Smooth muscle cell (in vitro differentiated cells): ENCODE data around the gene NDOR1. TPM values are rescaled to one million over a fixed set of nuclear protein-coding genes. Genes with fewer than 3 reads are reported as not detected.
A peak's percentile ranks its signal among the peaks of the same experiment; 100 is the strongest.

Source experiments
- DNase-seq: peaks from one replicate; lab custom pipeline; 2025; ENCODE audit not compliant: unreplicated experiment; lab: John Stamatoyannopoulos, UW
- H2AFZ ChIP-seq: fragments of 200-600 bp; sonication (generic); 2 replicates; pipeline ENCODE4 v1.6.0; 2016; ENCODE audit warnings: antibody characterized with exemption, low read depth, mild to moderate bottlenecking
- H3F3A ChIP-seq: fragments of 200-600 bp; sonication (generic); 2 replicates; pipeline ENCODE4 v1.6.0; 2017; ENCODE audit warnings: antibody characterized with exemption, low read depth
- H3K27ac ChIP-seq: fragments of 200-600 bp; sonication (generic); 2 replicates; pipeline ENCODE4 v1.5.1; 2016; ENCODE audit warnings: low read depth, mild to moderate bottlenecking
- H3K27me3 ChIP-seq: fragments of 200-600 bp; sonication (generic); 2 replicates; pipeline ENCODE4 v1.6.1; 2016; ENCODE audit warnings: low read depth, mild to moderate bottlenecking
- H3K36me3 ChIP-seq: fragments of 200-600 bp; sonication (generic); 2 replicates; pipeline ENCODE4 v1.5.1; 2016; ENCODE audit warnings: low read depth
- H3K4me1 ChIP-seq: fragments of 200-600 bp; sonication (generic); 2 replicates; pipeline ENCODE4 v1.5.1; 2016; ENCODE audit warnings: low read depth
- H3K4me2 ChIP-seq: fragments of 200-600 bp; sonication (generic); 2 replicates; pipeline ENCODE4 v1.6.0; 2016; ENCODE audit warnings: mild to moderate bottlenecking
- H3K4me3 ChIP-seq: fragments of 200-600 bp; sonication (generic); 2 replicates; pipeline ENCODE4 v1.5.1; 2016; ENCODE audit warnings: mild to moderate bottlenecking
- H3K79me2 ChIP-seq: fragments of 200-600 bp; sonication (generic); 2 replicates; pipeline ENCODE4 v1.6.0; 2016; ENCODE audit warnings: low read depth, mild to moderate bottlenecking
- H3K9ac ChIP-seq: fragments of 200-600 bp; sonication (generic); 2 replicates; pipeline ENCODE4 v1.6.0; 2016; ENCODE audit warnings: low read depth
- H3K9me3 ChIP-seq: fragments of 200-600 bp; sonication (generic); replicated peaks from 2 replicates; pipeline ENCODE4 v1.5.1; 2016; ENCODE audit warnings: low read depth
- H4K20me1 ChIP-seq: fragments of 200-600 bp; sonication (generic); 2 replicates; pipeline ENCODE4 v1.6.0; 2016; ENCODE audit warnings: low read depth
- WGBS: methylation state at CpG from one replicate; pipeline ENCODE4 v1.1.7; 2016; ENCODE audit warnings: low lambda C conversion rate; 5-methylcytosine and 5-hydroxymethylcytosine counted together
- polyA plus RNA-seq: library from polyadenylated mRNA; unstranded; fragments of >200 nt; fragmentation: Nextera tagmentation; extraction: Ambion mirVana; gene quantifications from 2 replicates; pipeline ENCODE4 v1.2.1, GENCODE V29; 2016
- total RNA-seq: library from RNA; depleted of rRNA; stranded (reverse); fragments of >200 nt; gene quantifications from 2 replicates; pipeline ENCODE4 v1.2.3, GENCODE V29; 2014
- TF ChIP-seq, protein P1 (sequence below): fragments of 200-600 bp; sonication (generic); IDR thresholded peaks from 2 replicates; pipeline ENCODE4 v1.5.1; 2017; ENCODE audit warnings: borderline replicate concordance, mild to moderate bottlenecking, antibody characterized with exemption; ENCODE audit not compliant: insufficient read depth, poor library complexity, severe bottlenecking

NDOR1 gene
- total and polyA plus RNA-seq, 2 experiments from 2014 or later = 6.5 to 7.7 TPM

GRCh38 chr9:137200311-137201204, 4.9 kb upstream of the NDOR1 start, which contains the start of gene TPRN:
TPRN (minus strand) TSS chr9:137200741; CDS start chr9:137200711, 30 bp downstream.
- H3F3A ChIP-seq = no peaks in the 10 kb centered on the region
- H3K4me2 ChIP-seq = peak within 1 kb of the TSS; percentile 94
- no peaks in the 10 kb centered on the region for H3K36me3 ChIP-seq
- peak; percentile 92 for DNase-seq
- peak within 1 kb of the TSS; percentile 13 for H3K27ac ChIP-seq
- peaks cover 43% of the 10 kb centered on the region for H4K20me1 ChIP-seq
- H3K4me1 ChIP-seq = peaks cover 30% of the 10 kb centered on the region
- peaks cover 58% of the 10 kb centered on the region for H3K79me2 ChIP-seq
- H3K9me3 ChIP-seq = no peaks in the 10 kb centered on the region
- H2AFZ ChIP-seq = peak within 1 kb of the TSS; percentile 23
- peak within 1 kb of the TSS; percentile 65 for H3K9ac ChIP-seq
- TF ChIP-seq, protein P1, sequence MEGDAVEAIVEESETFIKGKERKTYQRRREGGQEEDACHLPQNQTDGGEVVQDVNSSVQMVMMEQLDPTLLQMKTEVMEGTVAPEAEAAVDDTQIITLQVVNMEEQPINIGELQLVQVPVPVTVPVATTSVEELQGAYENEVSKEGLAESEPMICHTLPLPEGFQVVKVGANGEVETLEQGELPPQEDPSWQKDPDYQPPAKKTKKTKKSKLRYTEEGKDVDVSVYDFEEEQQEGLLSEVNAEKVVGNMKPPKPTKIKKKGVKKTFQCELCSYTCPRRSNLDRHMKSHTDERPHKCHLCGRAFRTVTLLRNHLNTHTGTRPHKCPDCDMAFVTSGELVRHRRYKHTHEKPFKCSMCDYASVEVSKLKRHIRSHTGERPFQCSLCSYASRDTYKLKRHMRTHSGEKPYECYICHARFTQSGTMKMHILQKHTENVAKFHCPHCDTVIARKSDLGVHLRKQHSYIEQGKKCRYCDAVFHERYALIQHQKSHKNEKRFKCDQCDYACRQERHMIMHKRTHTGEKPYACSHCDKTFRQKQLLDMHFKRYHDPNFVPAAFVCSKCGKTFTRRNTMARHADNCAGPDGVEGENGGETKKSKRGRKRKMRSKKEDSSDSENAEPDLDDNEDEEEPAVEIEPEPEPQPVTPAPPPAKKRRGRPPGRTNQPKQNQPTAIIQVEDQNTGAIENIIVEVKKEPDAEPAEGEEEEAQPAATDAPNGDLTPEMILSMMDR = no peak
- peak within 1 kb of the TSS; percentile 70 for H3K4me3 ChIP-seq
- 2% methylated on average over 86 of the region's 118 CpGs for WGBS
- H3K27me3 ChIP-seq = no peaks in the 10 kb centered on the region

DNA sequence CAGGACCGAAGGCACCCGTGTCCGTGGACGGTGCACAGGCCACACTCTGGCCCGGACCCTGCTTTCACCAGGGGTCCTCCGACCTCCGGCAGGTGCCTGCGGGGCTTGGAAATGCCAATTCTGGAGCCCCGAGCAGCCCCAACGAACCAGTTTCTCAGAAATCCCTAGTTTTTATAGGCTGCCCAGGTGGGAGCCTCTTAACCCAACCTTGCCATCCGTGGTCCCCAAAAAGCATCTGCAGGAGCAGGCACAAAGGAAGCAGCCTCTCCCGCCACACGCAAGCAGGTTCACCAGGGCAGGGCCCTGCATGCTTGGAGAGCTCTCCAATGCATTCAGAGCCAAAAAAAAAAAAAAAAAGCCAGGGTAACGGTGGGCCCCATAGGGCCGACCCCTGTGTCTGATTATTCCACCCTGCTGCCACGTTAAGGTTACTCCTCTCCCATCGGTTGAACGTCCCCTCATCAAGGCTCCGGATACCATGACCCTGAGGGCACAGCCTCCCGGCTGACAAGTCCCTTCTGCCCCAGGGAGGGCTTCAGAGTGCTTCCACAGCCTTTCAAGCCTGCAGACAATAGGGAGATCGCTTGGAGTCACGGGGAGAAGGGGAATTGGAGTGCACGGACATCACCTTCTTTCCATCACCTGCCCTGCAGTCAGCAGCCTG, 4.2 kb upstream of the NDOR1 start:
- Histone ChIP-seq H4K20me1 (peaks cover 35% of the 10 kb centered on the region), H3K4me3 (peak overlapping the region; percentile 70), H2AFZ (peak overlapping the region; percentile 23), H3K27me3 (no peaks in the 10 kb centered on the region), H3K9ac (peak overlapping the region; percentile 65), H3K27ac (peak overlapping the region; percentile 13), H3K4me1 (peaks cover 32% of the 10 kb centered on the region), H3K9me3 (no peaks in the 10 kb centered on the region), H3K79me2 (peaks cover 66% of the 10 kb centered on the region), H3K36me3 (no peaks in the 10 kb centered on the region), H3K4me2 (peak overlapping the region; percentile 94), H3F3A (no peaks in the 10 kb centered on the region)
- TF ChIP-seq, protein P1 = no peak
- 22% methylated on average over 23 of the region's 23 CpGs for WGBS
- no peak for DNase-seq

GRCh38 chr9:137202966-137203365, 2.5 kb upstream of the NDOR1 start:
- Histone ChIP-seq H3K27me3 (no peaks in the 10 kb centered on the region), H3K4me3 (no peak overlapping the region), H3K9ac (no peak overlapping the region), H3K4me1 (peaks cover 36% of the 10 kb centered on the region), H3K4me2 (no peak overlapping the region), H3K79me2 (peaks cover 57% of the 10 kb centered on the region), H3K9me3 (no peaks in the 10 kb centered on the region), H4K20me1 (peaks cover 19% of the 10 kb centered on the region), H2AFZ (no peak overlapping the region), H3F3A (no peaks in the 10 kb centered on the region), H3K36me3 (no peaks in the 10 kb centered on the region), H3K27ac (no peak overlapping the region)
- 90% methylated on average over 8 of the region's 8 CpGs for WGBS
- TF ChIP-seq, protein P1 = no peak
- DNase-seq = no peak
